Stimulated activated CD4-positive, alpha-beta T cell treated with anti-CD3 and anti-CD28 coated beads, Interleukin-2, amount 100 ng/mL, for 48 hours (primary cell): ENCODE results near the gene FRMD4A.
"Not testable (repeated sequence)": the region's sequence is repeated elsewhere in the genome, so short reads cannot be mapped to it uniquely, and the experiment has no call there.

ENCODE experiments used
- DNase-seq, 2 donors: peaks; one replicate each; pipeline ENCODE4 v3.0.0-alpha.2; 2020

The FRMD4A gene

GRCh38 chr10:14135196-14135595, 195.5 kb downstream of the FRMD4A start:
- DNase-seq = not testable (repeated sequence)

GRCh38 chr10:14134275-14134674, 196.4 kb downstream of the FRMD4A start:
- no peak for DNase-seq

DNA sequence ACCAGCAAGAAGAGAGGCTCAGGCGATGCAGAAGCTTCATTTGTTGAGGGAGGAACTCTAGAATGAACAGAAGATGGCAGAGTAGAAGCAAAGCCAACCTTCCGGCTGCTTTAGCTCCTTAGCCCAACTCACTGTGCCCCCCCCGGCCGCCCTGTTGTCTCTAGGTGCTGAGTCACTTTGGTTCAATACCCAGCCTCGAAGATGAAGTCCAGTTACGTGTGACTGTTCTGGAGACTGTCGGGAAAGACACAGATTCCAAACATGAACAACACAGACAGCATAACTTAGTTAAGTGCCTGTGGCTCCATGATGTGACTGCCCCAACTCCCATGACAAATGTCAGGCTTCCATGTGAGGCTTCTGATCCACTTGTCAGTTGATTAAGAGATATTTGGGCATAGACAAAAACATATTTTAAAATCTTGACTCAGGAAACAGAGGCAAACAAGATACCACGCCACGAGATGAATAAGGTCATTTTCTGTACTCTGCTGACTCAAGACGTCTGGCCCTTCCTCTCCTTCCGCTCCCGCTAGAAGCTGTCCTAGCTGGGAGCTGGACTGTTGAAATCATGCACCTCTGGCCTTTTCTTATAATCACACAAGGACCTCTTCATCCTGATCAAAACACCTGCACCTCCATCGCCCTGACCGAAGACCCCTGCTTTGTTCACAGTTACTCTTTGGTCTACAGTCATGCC, 199.3 kb downstream of the FRMD4A start:
- no peak for DNase-seq

DNA sequence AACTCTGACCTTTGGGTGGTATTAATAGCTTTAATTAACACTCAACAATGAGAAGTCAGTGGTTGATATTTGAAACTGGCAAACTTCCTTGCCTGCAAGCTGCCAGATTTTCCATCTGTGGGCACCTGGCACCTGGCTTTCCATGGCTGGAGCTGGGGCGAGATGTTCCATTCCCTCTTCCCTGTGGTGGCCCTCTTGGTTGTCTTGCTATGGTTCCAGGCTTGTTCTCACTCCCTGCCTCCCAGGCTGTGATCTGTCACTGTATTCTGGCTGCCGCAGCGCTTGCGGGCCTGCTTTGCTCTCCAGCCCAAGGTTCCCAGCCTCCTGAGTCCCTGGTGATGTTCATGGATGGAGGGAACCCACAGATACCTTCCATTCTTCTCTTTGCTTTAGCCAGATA, 201.0 kb downstream of the FRMD4A start:
- no peak for DNase-seq

GRCh38 chr10:14128519-14128918, 202.2 kb downstream of the FRMD4A start:
- no peak for DNase-seq

- DNase-seq = no peak
Observed at GRCh38 chr10:14126697-14127440, 203.9 kb downstream of the FRMD4A start.

DNA sequence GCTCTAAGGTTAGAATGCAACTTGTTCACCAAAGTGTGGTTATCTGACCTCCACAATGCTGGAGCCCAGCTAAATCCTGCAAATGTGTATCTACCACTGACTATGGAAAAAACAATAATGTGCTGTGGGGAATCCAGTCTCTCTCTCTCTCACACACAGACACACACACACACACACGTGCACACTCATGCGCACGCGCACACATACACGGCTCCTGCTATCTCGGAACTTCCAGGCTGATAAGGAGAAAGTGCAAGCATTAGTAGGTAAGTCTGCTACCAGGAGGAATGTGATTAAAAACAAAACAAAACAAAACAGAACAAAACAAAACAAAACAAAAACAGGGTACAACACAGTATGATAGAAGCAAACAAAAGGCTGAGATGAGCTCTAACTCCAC, 205.2 kb downstream of the FRMD4A start:
- DNase-seq = no peak

DNA sequence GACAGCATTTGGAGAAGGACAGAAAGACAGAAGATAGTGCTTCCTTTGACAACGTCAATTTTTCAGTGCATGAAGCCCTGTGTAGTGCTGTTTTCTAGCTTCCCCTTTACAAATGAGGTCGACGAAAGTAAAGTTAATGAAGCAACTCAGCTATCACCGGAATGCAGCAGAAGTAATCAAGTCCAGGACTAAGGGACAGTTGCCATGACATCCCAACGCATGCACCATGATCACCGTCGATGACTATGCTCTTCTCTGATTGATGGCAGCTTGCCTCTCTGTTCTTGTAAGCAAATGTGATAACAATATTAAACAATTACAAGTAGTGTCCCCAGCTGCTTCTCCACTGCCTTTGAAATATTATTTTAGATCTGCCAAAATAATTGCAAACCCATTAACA, 205.8 kb downstream of the FRMD4A start:
- no peak for DNase-seq

- no peak for DNase-seq
Observed at GRCh38 chr10:14123139-14123538, 207.6 kb downstream of the FRMD4A start.

GRCh38 chr10:14120812-14121211, 209.9 kb downstream of the FRMD4A start:
- no peak for DNase-seq

- DNase-seq = no peak
Observed at GRCh38 chr10:14118953-14119352, 211.8 kb downstream of the FRMD4A start.

DNA sequence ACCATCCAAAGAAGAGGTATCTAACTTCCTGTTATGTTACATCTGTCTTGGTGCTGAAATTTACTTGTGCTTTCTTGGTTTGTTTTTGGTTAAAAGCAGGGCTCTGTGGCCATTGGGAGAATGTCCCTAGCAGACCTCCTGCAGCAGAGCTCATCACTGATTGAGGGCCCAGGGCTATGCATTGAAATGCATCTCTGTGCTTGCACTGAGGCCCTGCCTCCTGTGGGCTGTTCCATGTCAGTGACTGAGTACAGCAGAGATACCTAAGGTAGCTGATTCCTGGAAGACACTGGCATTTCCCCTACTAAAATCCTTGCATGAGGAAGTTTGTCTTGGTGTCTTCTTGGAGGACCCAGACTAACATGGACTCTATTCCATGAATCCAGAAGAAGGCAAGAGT, 213.9 kb downstream of the FRMD4A start:
- no peak for DNase-seq

DNA sequence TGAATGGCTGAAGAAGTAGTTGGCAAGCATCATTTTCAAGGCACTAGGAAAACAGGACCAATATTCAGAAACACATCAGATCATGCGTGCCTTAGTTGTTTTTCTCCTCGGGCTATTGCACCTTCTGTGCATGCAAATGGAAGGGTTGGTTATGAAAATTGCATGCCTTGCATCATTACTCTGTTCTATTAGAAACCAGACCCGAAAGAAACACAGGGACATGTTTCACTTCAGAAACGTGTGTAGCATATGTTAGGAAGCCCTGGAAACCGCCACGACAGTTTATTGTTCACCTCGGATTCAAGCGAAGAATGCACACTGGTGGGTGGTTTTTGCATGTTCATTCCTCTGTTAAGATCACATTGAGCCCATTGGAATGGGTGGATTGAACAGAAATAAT, 214.7 kb downstream of the FRMD4A start:
- DNase-seq = no peak

DNA sequence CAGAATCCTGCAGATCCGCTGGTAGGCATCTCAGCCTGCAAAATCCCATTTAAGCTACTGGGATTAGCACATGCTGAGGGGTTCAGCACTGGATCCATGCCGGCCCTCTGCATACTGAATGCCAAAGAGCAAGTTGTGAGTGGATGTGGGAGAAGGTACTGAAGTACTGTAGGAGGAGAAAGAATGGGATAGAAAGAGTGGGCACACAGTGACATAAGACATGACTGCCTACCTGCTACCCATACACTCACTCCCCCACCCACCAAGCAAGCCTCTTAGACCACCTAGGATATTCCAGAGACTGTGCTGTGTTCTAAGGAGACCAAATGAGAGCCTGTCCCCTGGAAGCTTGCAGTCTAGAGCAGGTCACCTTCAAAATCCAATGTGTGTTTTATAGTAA, 215.9 kb downstream of the FRMD4A start:
- no peak for DNase-seq

DNA sequence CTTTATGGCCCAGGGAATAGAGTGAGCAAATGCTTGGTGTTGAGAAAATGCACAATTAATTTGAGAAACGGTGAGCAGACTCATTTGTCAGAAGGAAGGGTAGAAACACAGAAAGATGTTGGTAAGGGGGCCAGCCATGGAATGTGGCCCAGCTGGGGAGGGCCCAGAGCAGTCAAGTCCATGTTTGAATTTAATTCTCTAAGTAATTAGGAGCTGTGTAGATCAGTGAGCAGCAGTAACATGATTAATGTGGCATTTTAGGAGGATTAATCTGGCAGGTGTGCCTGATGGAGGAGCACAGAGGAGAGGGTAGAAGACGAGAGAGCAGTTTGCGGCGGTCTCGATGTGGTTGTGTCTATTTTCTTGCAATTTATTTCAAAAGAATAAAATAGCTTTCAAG, 218.7 kb downstream of the FRMD4A start:
- no peak for DNase-seq

DNA sequence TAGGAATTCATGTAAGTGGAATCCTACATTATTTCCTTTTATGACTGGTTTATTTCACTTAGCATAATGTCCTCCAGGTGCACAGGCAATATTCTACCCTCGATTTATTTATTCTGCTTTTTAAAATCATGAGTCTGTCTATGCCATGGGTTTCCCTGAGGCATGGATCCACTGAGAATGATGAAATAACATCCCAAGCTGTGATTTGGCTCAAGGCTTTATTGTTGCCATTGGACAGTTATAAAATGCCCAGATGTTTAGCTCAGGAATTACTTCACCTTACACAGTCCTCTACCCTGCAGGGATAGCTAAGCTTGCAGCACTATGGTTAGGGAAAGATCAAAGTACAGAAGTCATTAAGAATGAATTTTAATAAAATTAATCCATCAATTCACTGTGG, 219.5 kb downstream of the FRMD4A start:
- DNase-seq = no peak

- DNase-seq = no peak
Observed at GRCh38 chr10:14106828-14107227, 223.9 kb downstream of the FRMD4A start.

DNA sequence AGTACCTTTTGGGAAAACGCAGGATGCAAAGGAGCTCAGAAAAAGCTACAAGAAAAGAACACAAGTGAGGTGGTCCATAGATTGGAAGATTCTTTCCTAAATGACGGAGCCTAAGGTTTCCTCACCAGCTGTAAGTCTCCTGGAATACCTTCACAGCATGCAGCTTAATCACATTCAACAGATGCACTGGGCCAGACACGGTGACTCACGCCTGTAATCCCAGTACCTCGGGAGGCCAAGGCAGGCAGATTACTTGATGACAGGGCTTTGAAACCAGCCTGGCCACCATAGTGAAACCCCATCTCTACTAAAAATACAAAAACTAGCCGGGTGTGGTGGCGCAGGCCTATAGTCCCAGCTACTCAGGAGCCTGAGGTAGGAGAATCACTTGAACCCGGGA, 228.7 kb downstream of the FRMD4A start:
- no peak for DNase-seq

DNA sequence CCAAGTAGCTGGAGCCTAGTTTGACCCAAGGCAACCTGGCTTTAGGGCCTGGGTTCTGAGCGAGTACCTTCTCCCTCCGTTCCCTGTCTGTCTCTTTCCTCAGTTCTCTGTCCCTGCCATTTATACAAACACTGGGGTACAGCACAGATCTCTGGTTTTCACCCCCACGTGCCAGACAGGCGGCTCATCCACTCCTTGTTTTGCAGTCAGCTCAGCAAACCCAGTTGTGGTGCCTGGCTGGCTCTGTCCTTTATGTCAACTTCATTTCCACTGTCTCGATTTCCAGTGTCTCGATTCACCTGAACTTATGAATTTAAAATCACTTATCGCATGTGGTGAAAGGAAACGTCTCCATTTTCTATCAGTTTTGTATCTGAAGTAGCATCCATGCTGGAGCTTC, 230.8 kb downstream of the FRMD4A start:
- DNase-seq = no peak

DNA sequence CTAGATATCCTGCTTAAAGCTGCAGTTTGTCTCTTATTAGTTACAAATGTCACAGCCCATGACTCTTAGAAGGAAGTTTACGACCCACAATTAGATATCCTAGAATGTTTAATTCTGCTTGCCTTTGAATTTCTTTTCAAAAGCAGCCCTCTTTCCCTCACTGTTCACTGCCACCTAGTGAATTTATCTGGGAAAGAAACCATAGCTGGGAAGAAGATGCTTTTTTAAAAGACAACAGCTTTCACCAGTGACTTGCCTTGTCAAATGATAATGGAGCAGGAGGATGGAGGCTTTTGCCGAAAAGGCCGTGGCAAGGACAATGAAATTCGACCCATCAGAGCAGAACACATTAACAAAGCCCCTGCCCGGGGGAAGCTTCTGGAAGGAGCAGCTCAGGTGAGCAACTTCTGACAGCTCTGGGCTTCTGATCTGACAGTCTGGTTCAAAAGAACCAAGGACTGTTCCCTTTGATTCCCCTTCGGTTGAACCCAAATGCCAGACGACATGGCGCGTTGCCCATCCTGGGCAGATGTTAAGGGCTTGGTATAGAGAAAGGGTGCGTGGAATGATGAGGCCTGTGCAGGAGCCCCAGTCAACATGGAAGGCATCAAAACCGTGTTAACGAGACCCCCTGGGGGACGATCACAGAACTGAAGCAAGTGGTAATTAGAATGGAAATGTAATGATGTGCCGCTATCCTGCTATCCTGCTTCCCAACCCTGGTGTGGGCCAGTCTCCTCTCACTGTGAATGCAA, 236.8 kb downstream of the FRMD4A start:
- no peak for DNase-seq

GRCh38 chr10:14092799-14093198, 237.9 kb downstream of the FRMD4A start:
- DNase-seq = no peak

GRCh38 chr10:14089556-14090292, 241.0 kb downstream of the FRMD4A start:
- DNase-seq = no peak

DNA sequence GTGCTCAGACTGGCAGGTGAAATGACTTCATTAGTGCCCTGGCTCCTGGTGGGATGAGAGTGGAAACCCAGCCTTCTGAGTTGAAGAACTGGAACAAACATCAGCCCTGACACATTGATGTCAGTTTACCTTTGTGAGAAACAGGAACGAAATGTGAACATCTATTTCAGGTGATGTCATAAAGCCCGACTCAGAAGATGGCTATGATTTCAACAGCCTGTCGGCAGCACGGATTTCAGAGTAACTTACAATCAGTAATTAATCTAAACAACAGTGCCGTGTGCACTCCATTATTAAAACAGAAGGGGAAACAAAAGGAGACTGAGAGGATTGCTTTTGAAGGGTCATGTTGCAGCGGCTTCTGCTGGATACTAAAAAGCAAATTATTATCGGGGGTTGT, 243.2 kb downstream of the FRMD4A start:
- no peak for DNase-seq
